ENCODE results near the gene CLIP1.
"Not testable (repeated sequence)": the region's sequence is repeated elsewhere in the genome, so short reads cannot be mapped to it uniquely, and the experiment has no call there.

The CLIP1 gene

GRCh38 chr12:122429043-122429442 lies 6.6 kb upstream of the CLIP1 start:
- not testable (repeated sequence) for DNase-seq

- no peak for DNase-seq
These were observed 4.9 kb upstream of the CLIP1 start for GRCh38 chr12:122427403-122427802.

GRCh38 chr12:122423258-122424165 lies 1.0 kb upstream of the CLIP1 start:
- DNase-seq: peak in 1 of 2 experiments; percentile 38

GRCh38 chr12:122422730-122423257 lies 325 bp upstream of the CLIP1 start:
- peak in 1 of 2 experiments; percentile 38 for DNase-seq

GRCh38 chr12:122421187-122421820 lies 1.2 kb downstream of the CLIP1 start:
- no peak for DNase-seq

- DNase-seq: no peak
These were observed 1.9 kb downstream of the CLIP1 start for GRCh38 chr12:122420471-122421162.

GRCh38 chr12:122419094-122419493 lies 3.4 kb downstream of the CLIP1 start:
- not testable (repeated sequence) for DNase-seq

- DNase-seq: not testable (repeated sequence)
These were observed 6.8 kb downstream of the CLIP1 start for GRCh38 chr12:122415665-122416064.

- DNase-seq: no peak
These were observed 8.7 kb downstream of the CLIP1 start for GRCh38 chr12:122413516-122414404.

- no peak for DNase-seq
These were observed 9.5 kb downstream of the CLIP1 start for GRCh38 chr12:122412851-122413433.

- no peak for DNase-seq
These were observed 10.9 kb downstream of the CLIP1 start for GRCh38 chr12:122411537-122411936.

GRCh38 chr12:122407208-122407607 lies 15.3 kb downstream of the CLIP1 start:
- DNase-seq: no peak

- no peak for DNase-seq
These were observed 15.7 kb downstream of the CLIP1 start for GRCh38 chr12:122406701-122407164.

- DNase-seq: no peak
These were observed 18.6 kb downstream of the CLIP1 start for GRCh38 chr12:122403831-122404230.

GRCh38 chr12:122403115-122403770 lies 19.2 kb downstream of the CLIP1 start:
- DNase-seq: no peak

- no peak for DNase-seq
These were observed 20.2 kb downstream of the CLIP1 start for GRCh38 chr12:122402264-122402663.

GRCh38 chr12:122399592-122400373 lies 22.7 kb downstream of the CLIP1 start:
- peak; percentile 37 to 59 for DNase-seq

- DNase-seq: no peak
These were observed 23.2 kb downstream of the CLIP1 start for GRCh38 chr12:122399254-122399591.

- not testable (repeated sequence) for DNase-seq
These were observed 24.5 kb downstream of the CLIP1 start for GRCh38 chr12:122397981-122398380.

GRCh38 chr12:122395319-122395718 lies 27.1 kb downstream of the CLIP1 start:
- no peak for DNase-seq
